Trophoblast cell (in vitro differentiated cells and primary cell): ENCODE results near the gene VPS26C.

Experiments used
- DNase-seq, 2 donors: peaks; one replicate each; pipeline ENCODE4 v3.0.0-alpha.2; 2016
- H2AFZ ChIP-seq: 2 replicates; pipeline ENCODE4 v1.6.1; 2013; ENCODE audit warnings: low read length, moderate library complexity, mild to moderate bottlenecking; ENCODE audit not compliant: insufficient read depth, poor library complexity
- H2AK5ac ChIP-seq: 2 replicates; pipeline ENCODE4 v1.6.1; 2013; ENCODE audit warnings: mild to moderate bottlenecking, low read length
- H2BK120ac ChIP-seq: 2 replicates; pipeline ENCODE4 v1.6.1; 2013; ENCODE audit warnings: low read length, mild to moderate bottlenecking, moderate library complexity; ENCODE audit not compliant: insufficient read depth, poor library complexity
- H2BK12ac ChIP-seq: 2 replicates; pipeline ENCODE4 v1.6.1; 2013; ENCODE audit warnings: mild to moderate bottlenecking, low read length, moderate library complexity
- H2BK5ac ChIP-seq: 2 replicates; pipeline ENCODE4 v1.6.1; 2013; ENCODE audit warnings: low read length, low read depth, moderate library complexity, mild to moderate bottlenecking; ENCODE audit not compliant: poor library complexity
- H3K14ac ChIP-seq: 2 replicates; pipeline ENCODE4 v1.6.1; 2013; ENCODE audit warnings: mild to moderate bottlenecking, low read length
- H3K18ac ChIP-seq: 2 replicates; pipeline ENCODE4 v1.6.1; 2013; ENCODE audit warnings: mild to moderate bottlenecking, low read length
- H3K23ac ChIP-seq: 2 replicates; pipeline ENCODE4 v1.6.1; 2013; ENCODE audit warnings: low read length
- H3K27ac ChIP-seq: 2 replicates; pipeline ENCODE4 v1.5.1; 2013; ENCODE audit warnings: low read depth, mild to moderate bottlenecking, inconsistent platforms, low read length, moderate library complexity
- H3K27me3 ChIP-seq: 2 replicates; pipeline ENCODE4 v1.6.1; 2013; ENCODE audit warnings: inconsistent platforms, mild to moderate bottlenecking, low read length, moderate library complexity; ENCODE audit not compliant: insufficient read depth
- H3K36me3 ChIP-seq, 2 experiments: 1 replicate in 1 of 2; 2 replicates in 1 of 2; pipeline ENCODE4 v1.6.1; 2013; ENCODE audit warnings: low read length in 2 of 2, mild to moderate bottlenecking in 2 of 2, moderate library complexity in 1 of 2; ENCODE audit not compliant: insufficient read depth in 2 of 2, control insufficient read depth in 1 of 2
- H3K4ac ChIP-seq: 2 replicates; pipeline ENCODE4 v1.6.1; 2013; ENCODE audit warnings: low read depth, mild to moderate bottlenecking, low read length, moderate library complexity
- H3K4me1 ChIP-seq, 2 experiments: 1 replicate in 1 of 2; 2 replicates in 1 of 2; pipeline ENCODE4 v1.6.1; 2013; ENCODE audit warnings: low read length in 2 of 2, mild to moderate bottlenecking in 2 of 2, moderate library complexity in 1 of 2; ENCODE audit not compliant: insufficient read depth in 2 of 2, control insufficient read depth in 1 of 2
- H3K4me2 ChIP-seq: 2 replicates; pipeline ENCODE4 v1.6.1; 2013; ENCODE audit warnings: inconsistent platforms, mild to moderate bottlenecking, low read length, moderate library complexity
- H3K4me3 ChIP-seq: 2 replicates; pipeline ENCODE4 v1.5.1; 2013; ENCODE audit warnings: mild to moderate bottlenecking, low read depth, low read length, inconsistent platforms
- H3K79me1 ChIP-seq: one replicate; pipeline ENCODE4 v1.6.1; 2013; ENCODE audit warnings: low read length
- H3K79me2 ChIP-seq: 2 replicates; pipeline ENCODE4 v1.6.1; 2013; ENCODE audit warnings: low read length, mild to moderate bottlenecking; ENCODE audit not compliant: control insufficient read depth, insufficient read depth, poor library complexity
- H3K9ac ChIP-seq: 2 replicates; pipeline ENCODE4 v1.6.1; 2013; ENCODE audit warnings: mild to moderate bottlenecking, low read length
- H3K9me3 ChIP-seq: 2 replicates; pipeline ENCODE4 v1.6.1; 2013; ENCODE audit warnings: low read depth, mild to moderate bottlenecking, control low read depth, inconsistent platforms, low read length; ENCODE audit not compliant: insufficient read depth
- H4K12ac ChIP-seq: 2 replicates; pipeline ENCODE4 v1.6.1; 2013; ENCODE audit warnings: low read depth, mild to moderate bottlenecking, low read length, moderate library complexity
- H4K8ac ChIP-seq: 2 replicates; pipeline ENCODE4 v1.6.1; 2013; ENCODE audit warnings: low read depth, mild to moderate bottlenecking, low read length, moderate library complexity
- H4K91ac ChIP-seq: one replicate; pipeline ENCODE4 v1.6.1; 2013; ENCODE audit warnings: low read depth, mild to moderate bottlenecking, low read length, moderate library complexity
- WGBS: extraction: QIAGEN DNeasy Blood & Tissue Kit; methylation state at CpG from one replicate; pipeline ENCODE4 v1.1.7; 2013; ENCODE audit warnings: missing lambda C conversion rate; ENCODE audit not compliant: insufficient read length, insufficient coverage; ENCODE audit errors: extremely low coverage; 5-methylcytosine and 5-hydroxymethylcytosine counted together

VPS26C gene

GRCh38 chr21:37207441-37208009 lies 59.6 kb downstream of the VPS26C start:
- H4K8ac ChIP-seq = peak overlapping the region; percentile 51
- no peaks in the 10 kb centered on the region for H3K27me3 ChIP-seq
- H2BK12ac ChIP-seq = no peak overlapping the region
- peak in 1 of 2 donors; percentile 34 for DNase-seq
- WGBS = no CpG with 5 or more reads among the region's 6 CpGs
- H3K79me2 ChIP-seq = no peaks in the 10 kb centered on the region
- no peak overlapping the region for H3K4ac ChIP-seq
- no peak overlapping the region for H2BK120ac ChIP-seq
- H3K4me3 ChIP-seq = no peak overlapping the region
- no peak overlapping the region for H3K9ac ChIP-seq
- H4K12ac ChIP-seq = no peak overlapping the region
- peaks cover 0 to 4% of the 10 kb centered on the region in 2 experiments for H3K36me3 ChIP-seq
- H2AK5ac ChIP-seq = no peak overlapping the region
- no peak overlapping the region for H3K27ac ChIP-seq
- H3K79me1 ChIP-seq = no peaks in the 10 kb centered on the region
- H3K9me3 ChIP-seq = peaks cover 4% of the 10 kb centered on the region
- peak overlapping the region; percentile 31 for H3K23ac ChIP-seq
- H3K4me2 ChIP-seq = no peak overlapping the region
- no peak overlapping the region for H4K91ac ChIP-seq
- H3K4me1 ChIP-seq = peaks cover 0 to 3% of the 10 kb centered on the region in 2 experiments
- H3K18ac ChIP-seq = no peak overlapping the region
- no peak overlapping the region for H2BK5ac ChIP-seq
- H2AFZ ChIP-seq = no peak overlapping the region
- H3K14ac ChIP-seq = no peak overlapping the region

GRCh38 chr21:37206496-37206895 lies 60.6 kb downstream of the VPS26C start:
- H3K4ac ChIP-seq = no peak overlapping the region
- no peak overlapping the region for H4K12ac ChIP-seq
- H3K9me3 ChIP-seq = peaks cover 5% of the 10 kb centered on the region
- H3K4me2 ChIP-seq = no peak overlapping the region
- H3K79me2 ChIP-seq = no peaks in the 10 kb centered on the region
- no peak overlapping the region for H2BK120ac ChIP-seq
- H3K79me1 ChIP-seq = no peaks in the 10 kb centered on the region
- H4K8ac ChIP-seq = no peak overlapping the region
- no peak overlapping the region for H2AK5ac ChIP-seq
- DNase-seq = peak in 1 of 2 donors; percentile 17
- no peak overlapping the region for H4K91ac ChIP-seq
- H3K4me1 ChIP-seq = peaks cover 0 to 3% of the 10 kb centered on the region in 2 experiments
- no peaks in the 10 kb centered on the region for H3K27me3 ChIP-seq
- no peak overlapping the region for H3K4me3 ChIP-seq
- no peak overlapping the region for H2AFZ ChIP-seq
- H2BK5ac ChIP-seq = no peak overlapping the region
- H3K23ac ChIP-seq = no peak overlapping the region
- H3K9ac ChIP-seq = no peak overlapping the region
- no peak overlapping the region for H3K18ac ChIP-seq
- H2BK12ac ChIP-seq = no peak overlapping the region
- no peak overlapping the region for H3K27ac ChIP-seq
- no CpG with 5 or more reads among the region's 7 CpGs for WGBS
- peaks cover 5 to 9% of the 10 kb centered on the region in 2 experiments for H3K36me3 ChIP-seq
- no peak overlapping the region for H3K14ac ChIP-seq

DNA sequence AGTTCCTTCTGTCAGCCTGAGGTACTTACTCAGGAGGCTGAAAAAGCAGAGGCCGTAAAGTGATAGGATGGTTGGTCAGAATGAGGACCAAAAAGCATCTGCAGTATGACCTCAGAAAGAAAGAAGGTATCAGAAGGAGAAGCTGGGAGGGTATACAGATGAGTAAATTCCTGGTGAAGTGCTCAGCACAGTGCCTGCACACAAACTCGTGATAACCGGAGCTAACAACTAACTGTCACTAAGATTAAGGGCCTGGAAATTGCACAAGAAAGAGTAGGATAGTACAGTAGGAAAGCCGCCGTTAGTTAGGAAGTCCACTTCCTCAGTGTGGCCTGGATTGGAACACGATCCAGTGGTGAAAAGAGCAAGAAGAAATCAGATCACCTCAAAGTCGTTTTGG lies 62.6 kb downstream of the VPS26C start:
- peak in 1 of 2 donors; percentile 55 for DNase-seq
- WGBS = no CpG with 5 or more reads among the region's 7 CpGs
- Histone ChIP-seq H4K12ac (no peak overlapping the region), H3K9ac (no peak overlapping the region), H3K4ac (no peak overlapping the region), H2BK5ac (no peak overlapping the region), H2AK5ac (no peak overlapping the region), H3K14ac (no peak overlapping the region), H3K79me2 (no peaks in the 10 kb centered on the region), H4K91ac (no peak overlapping the region), H2BK120ac (no peak overlapping the region), H2AFZ (no peak overlapping the region), H3K4me3 (no peak overlapping the region), H3K36me3 (peaks cover 17 to 24% of the 10 kb centered on the region in 2 experiments), H3K27ac (no peak overlapping the region), H2BK12ac (no peak overlapping the region), H3K4me1 (peaks cover 0 to 3% of the 10 kb centered on the region in 2 experiments), H4K8ac (no peak overlapping the region), H3K4me2 (no peak overlapping the region), H3K27me3 (no peaks in the 10 kb centered on the region), H3K79me1 (no peaks in the 10 kb centered on the region), H3K18ac (no peak overlapping the region), H3K23ac (no peak overlapping the region), H3K9me3 (peaks cover 1% of the 10 kb centered on the region)

DNA sequence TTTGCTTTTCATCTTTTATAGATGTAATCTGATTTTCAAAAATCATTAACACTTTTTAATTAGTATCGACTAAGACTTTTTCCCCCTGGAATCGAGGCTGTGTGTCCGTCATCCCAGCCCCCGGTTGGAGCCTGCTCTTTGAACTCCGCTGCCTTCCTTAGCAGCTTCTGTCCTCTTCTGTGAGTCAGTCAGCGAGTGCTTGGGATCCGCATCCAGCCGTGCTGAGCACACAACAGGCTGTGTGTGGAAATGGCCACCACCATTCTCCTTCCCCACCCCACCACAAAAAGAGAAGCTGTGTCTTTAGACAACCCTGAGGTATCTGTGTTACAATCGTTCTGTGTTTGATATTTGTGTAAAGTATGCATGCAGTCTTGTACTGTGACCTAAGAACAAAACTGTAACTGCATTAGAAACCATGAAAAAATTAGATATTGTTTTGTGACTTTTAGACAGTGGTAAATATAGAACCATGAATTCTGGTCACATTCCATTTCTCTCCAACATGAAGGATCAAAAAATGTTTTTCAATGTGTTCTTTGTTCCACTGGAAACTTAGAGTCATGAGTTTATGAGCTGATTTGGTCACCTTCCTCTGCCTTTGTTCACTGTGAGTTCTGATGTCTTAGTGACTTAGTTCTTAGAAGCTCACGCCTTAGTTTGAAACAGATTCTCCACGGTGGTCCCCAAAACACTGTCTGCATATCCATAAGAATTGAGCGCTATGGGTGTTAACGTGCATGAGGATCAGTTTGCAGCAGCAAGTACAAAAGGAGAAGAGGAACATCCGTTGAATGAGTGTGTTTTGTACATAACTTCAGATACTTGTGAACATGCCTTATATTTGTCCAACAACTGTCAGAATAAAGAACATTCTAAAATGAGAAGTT lies 64.7 kb downstream of the VPS26C start:
- Histone ChIP-seq H4K8ac (no peak overlapping the region), H2BK120ac (no peak overlapping the region), H3K27ac (no peak overlapping the region), H2AFZ (no peak overlapping the region), H3K4me1 (peaks cover 0 to 1% of the 10 kb centered on the region in 2 experiments), H3K4ac (no peak overlapping the region), H2BK5ac (no peak overlapping the region), H4K91ac (no peak overlapping the region), H3K4me3 (no peak overlapping the region), H3K14ac (no peak overlapping the region), H4K12ac (no peak overlapping the region), H3K18ac (no peak overlapping the region), H3K23ac (no peak overlapping the region), H3K9me3 (peaks cover 1% of the 10 kb centered on the region), H3K9ac (no peak overlapping the region), H3K79me1 (no peaks in the 10 kb centered on the region), H3K79me2 (no peaks in the 10 kb centered on the region), H2AK5ac (no peak overlapping the region), H3K36me3 (peaks cover 28 to 37% of the 10 kb centered on the region in 2 experiments), H3K27me3 (no peaks in the 10 kb centered on the region), H3K4me2 (no peak overlapping the region), H2BK12ac (no peak overlapping the region)
- no peak for DNase-seq
- WGBS = no CpG with 5 or more reads among the region's 14 CpGs
